Right lobe of liver (tissue), 6 donors: ENCODE results near the gene OLFM2. TPM values are rescaled to one million over a fixed set of nuclear protein-coding genes. Genes with fewer than 3 reads are reported as not detected.
A peak's percentile ranks its signal among the peaks of the same experiment; 100 is the strongest.

Experiments
- ATAC-seq, 4 donors: fragments of 200-7000 bp; cut with Tn5 transposase; one replicate each; pipeline ENCODE4 v1.9.1; 2020; ENCODE audit warnings: mild to moderate bottlenecking in 4 of 4, moderate library complexity in 4 of 4
- DNase-seq, 3 donors: peaks; one replicate each; pipeline ENCODE4 v3.0.0-alpha.2; 2020
- H3K27ac ChIP-seq, 3 donors: fragments of 200-600 bp; one replicate each; pipeline ENCODE4 v1.8.0; 2022
- H3K27me3 ChIP-seq, 2 donors: fragments of 200-600 bp; one replicate each; pipeline ENCODE4 v1.8.0; 2022
- H3K36me3 ChIP-seq, 4 donors: fragments of 200-600 bp; sonication (generic) in 1 of 4; one replicate each; pipeline versions ENCODE4 v1.5.1 to v1.8.0; 2017 to 2022; ENCODE audit warnings: control low read depth in 1 of 4
- H3K4me1 ChIP-seq, 4 donors: fragments of 200-600 bp; sonication (generic) in 1 of 4; one replicate each; pipeline versions ENCODE4 v1.5.1 to v1.8.0; 2017 to 2022; ENCODE audit warnings: control low read depth in 1 of 4
- H3K4me3 ChIP-seq, 3 donors: fragments of 200-600 bp; one replicate each; pipeline ENCODE4 v1.8.0; 2022
- H3K9me3 ChIP-seq, 4 donors: fragments of 200-600 bp; sonication (generic) in 1 of 4; one replicate each; pipeline versions ENCODE4 v1.5.1 to v1.8.0; 2017 to 2022; ENCODE audit warnings: control low read depth in 1 of 4
- CTCF ChIP-seq, 4 donors: fragments of 200-600 bp in 3 of 4; fragments of 450-650 bp in 1 of 4; IDR thresholded peaks; one replicate each; pipeline versions ENCODE4 v1.5.1 to v1.8.0; 2016 to 2022; ENCODE audit warnings: antibody characterized with exemption in 4 of 4, mild to moderate bottlenecking in 2 of 4
- POLR2A ChIP-seq: fragments of 450-650 bp; IDR thresholded peaks from one replicate; pipeline ENCODE4 v1.6.1; 2017; ENCODE audit warnings: antibody characterized with exemption, mild to moderate bottlenecking
- WGBS: methylation state at CpG from one replicate; pipeline ENCODE4 v1.1.6; 2018; ENCODE audit warnings: low coverage, low lambda C conversion rate; ENCODE audit not compliant: insufficient coverage; ENCODE audit errors: missing lambda C conversion rate; 5-methylcytosine and 5-hydroxymethylcytosine counted together
- intact Hi-C, 2 donors: fragments of 100-400 bp; cut with DNase I; formaldehyde crosslinking; loops; one replicate each; pipeline versions ENCODE4 v1.11.2 to v1.14.1; 2022
- long read RNA-seq: library from polyadenylated mRNA; unstranded; transcript quantifications from one replicate; pipeline ENCODE4 v2.0.0, GENCODE V29; 2019
- total RNA-seq, 6 experiments: library from RNA; depleted of rRNA in 2 of 6; stranded (reverse); fragments of >200 nt in 2 of 6; fragmentation: NEBNext Ultra II Directional in 3 of 6; extraction: Animal tissue kit (Norgen Biotek cat#: 25700) in 3 of 6; gene quantifications; one replicate each; pipeline versions ENCODE4 v1.1.0 to v1.2.4, GENCODE V29; 2016 to 2023
- donor health status: DM: no; HTN: yes; CAD: no.
- donor health status: DM: no; HTN: no; CAD: no.
- donor health status: DM: no; HTN: no; CAD: no.
- donor health status: DM: no; HTN: yes; CAD: no.
- donor health status: DM: no; HTN: yes; CAD: no.

The OLFM2 gene
- 10 to 100 TPM in 5 of 6 experiments, 1 to 10 TPM in 1; 3.8 to 72.5 (median 31.8) TPM for total RNA-seq
- long read RNA-seq, result 0 reads

DNA sequence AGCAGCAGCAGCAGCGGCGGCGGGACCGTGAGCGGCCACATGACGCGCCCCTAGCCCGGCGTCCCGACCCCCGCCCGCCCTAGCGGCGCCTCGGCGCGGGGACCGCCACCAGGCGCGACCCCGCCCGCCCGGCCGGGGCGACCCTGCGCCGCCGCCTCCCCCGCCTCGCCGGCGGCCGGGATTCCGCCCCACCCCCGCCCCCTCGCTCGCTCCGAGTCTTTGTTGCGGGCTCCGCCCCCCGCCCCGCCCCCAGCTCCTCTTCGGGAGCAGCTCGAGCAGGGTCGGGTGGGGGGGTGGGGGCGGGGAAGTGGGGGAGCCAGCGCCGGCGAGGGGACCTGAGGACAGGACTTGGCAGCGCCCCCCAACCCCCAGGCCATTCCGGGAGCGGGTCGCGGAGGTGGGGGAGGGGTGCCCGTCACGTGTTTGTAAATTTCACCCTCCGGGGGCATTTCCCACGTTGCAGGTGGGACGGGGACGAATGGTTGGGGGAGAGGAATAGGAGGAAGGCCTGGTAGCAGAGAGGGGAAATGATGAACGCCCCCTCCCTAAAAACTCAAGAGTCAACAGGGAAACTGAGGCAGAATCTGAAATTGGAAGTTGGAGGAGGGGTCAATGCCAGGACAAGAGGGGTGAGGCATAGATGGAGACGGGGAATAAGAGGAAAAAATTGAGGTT, at the start of gene OLFM2:
Gene OLFM2 (minus strand): TSS at position 190 of the 675 bp plus-strand sequence. CDS start 149 bp downstream, at position 41.
- intact Hi-C loops, result loop anchor here in 1 of 2 donors (10.0 kb wide), 1 partner anchor 88 kb away; no protein-coding TSS in a partner anchor
- Histone ChIP-seq H3K9me3 (no peaks in the 10 kb centered on the region), H3K27ac (no peak within 1 kb of the TSS), H3K4me3 (peak within 1 kb of the TSS; percentile 23 to 51 (median 38)), H3K27me3 (no peaks in the 10 kb centered on the region), H3K36me3 (no peaks in the 10 kb centered on the region), H3K4me1 (peaks cover 0 to 15% (median 2%) of the 10 kb centered on the region in 4 donors)
- TF ChIP-seq POLR2A (no peak), CTCF (IDR thresholded peaks at IDR 0.05) (no peak)
- peak in 1 of 3 donors; percentile 52 for DNase-seq
- ATAC-seq, result no peak
- WGBS, result 4% methylated on average over 12 of the region's 62 CpGs

- ATAC-seq, result no peak
- TF ChIP-seq POLR2A, result no peak
- no peak for TF ChIP-seq CTCF (IDR thresholded peaks at IDR 0.05)
Measured at GRCh38 chr19:9981406-9982260, 45.3 kb upstream of the OLFM2 start.

DNA sequence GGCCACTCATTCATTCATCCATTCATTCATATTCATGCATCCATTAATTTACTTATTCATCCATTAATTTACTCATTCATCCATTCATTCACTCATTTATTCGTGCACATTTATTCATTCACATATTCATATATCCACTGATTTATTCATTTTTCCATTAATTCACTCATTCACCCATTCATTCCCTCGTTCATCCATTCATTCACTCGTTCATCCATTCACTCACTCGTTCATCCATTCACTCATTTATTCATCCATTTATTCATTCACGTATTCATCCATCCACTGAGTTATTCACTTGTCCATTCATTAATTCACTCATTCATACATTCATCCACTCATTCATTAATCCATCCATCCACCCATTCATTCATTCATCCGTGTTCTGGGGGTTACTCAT, 35.8 kb upstream of the OLFM2 start:
- H3K4me1 ChIP-seq, result no peaks in the 10 kb centered on the region
- H3K4me3 ChIP-seq, result no peak overlapping the region
- TF ChIP-seq CTCF (IDR thresholded peaks at IDR 0.05), result no peak
- TF ChIP-seq POLR2A, result no peak
- H3K9me3 ChIP-seq, result no peaks in the 10 kb centered on the region
- H3K27ac ChIP-seq, result no peak overlapping the region
- no peak for ATAC-seq
- intact Hi-C loops, result no loop called here
- H3K36me3 ChIP-seq, result no peaks in the 10 kb centered on the region
- no peak for DNase-seq
- H3K27me3 ChIP-seq, result no peaks in the 10 kb centered on the region
- 90% methylated on average over 6 of the region's 6 CpGs for WGBS

More at GRCh38 chr19:9981406-9982260, 45.3 kb upstream of the OLFM2 start:
- no peak overlapping the region for H3K4me3 ChIP-seq
- no peaks in the 10 kb centered on the region for H3K36me3 ChIP-seq
- no peaks in the 10 kb centered on the region for H3K27me3 ChIP-seq
- no peaks in the 10 kb centered on the region for H3K9me3 ChIP-seq
- DNase-seq, result no peak
- intact Hi-C loops, result no loop called here
- WGBS, result 86% methylated on average over 8 of the region's 8 CpGs
- H3K4me1 ChIP-seq, result no peaks in the 10 kb centered on the region
- no peak overlapping the region for H3K27ac ChIP-seq

GRCh38 chr19:9971166-9971897, 35.0 kb upstream of the OLFM2 start:
- no peaks in the 10 kb centered on the region for H3K36me3 ChIP-seq
- no peaks in the 10 kb centered on the region for H3K4me1 ChIP-seq
- DNase-seq, result no peak
- TF ChIP-seq POLR2A (no peak), CTCF (IDR thresholded peaks at IDR 0.05) (no peak)
- intact Hi-C loops, result no loop called here
- H3K27me3 ChIP-seq, result no peaks in the 10 kb centered on the region
- no peak overlapping the region for H3K27ac ChIP-seq
- 78% methylated on average over 13 of the region's 15 CpGs for WGBS
- ATAC-seq, result no peak
- no peaks in the 10 kb centered on the region for H3K9me3 ChIP-seq
- no peak overlapping the region for H3K4me3 ChIP-seq
